GM12874 (cell line): ENCODE measurements around the gene RSPO3.

ENCODE experiments used
- CTCF ChIP-seq: IDR thresholded peaks from 2 replicates; pipeline ENCODE4 v1.5.1; 2011; ENCODE audit warnings: low read depth, mild to moderate bottlenecking, control low read depth, low read length, moderate library complexity; ENCODE audit not compliant: insufficient read depth

The RSPO3 gene

DNA sequence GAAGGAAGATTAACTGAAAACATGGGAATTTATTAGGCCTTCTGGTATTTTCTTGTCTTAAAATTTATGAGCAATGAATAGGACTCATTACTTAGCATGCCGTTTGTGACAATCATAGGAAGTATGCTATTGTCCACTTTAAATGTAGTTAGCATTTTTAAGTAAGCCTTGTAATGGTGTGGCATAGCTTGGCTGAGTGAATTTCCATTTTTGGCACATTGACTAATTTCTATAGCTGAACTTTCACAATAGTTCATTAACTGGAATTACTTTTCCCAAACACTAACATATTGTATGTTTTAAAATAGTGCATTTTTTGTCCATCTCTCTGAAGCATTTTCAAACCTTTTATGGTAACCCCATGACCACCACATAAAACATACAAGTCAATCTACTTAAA is 15.7 kb downstream of the RSPO3 start:
- no peak for TF ChIP-seq CTCF

- TF ChIP-seq CTCF: no peak
Measured at GRCh38 chr6:127136786-127137185, 18.3 kb downstream of the RSPO3 start.

- no peak for TF ChIP-seq CTCF
Measured at GRCh38 chr6:127146932-127147331, 28.5 kb downstream of the RSPO3 start.

GRCh38 chr6:127147534-127147933 is 29.1 kb downstream of the RSPO3 start:
- no peak for TF ChIP-seq CTCF

DNA sequence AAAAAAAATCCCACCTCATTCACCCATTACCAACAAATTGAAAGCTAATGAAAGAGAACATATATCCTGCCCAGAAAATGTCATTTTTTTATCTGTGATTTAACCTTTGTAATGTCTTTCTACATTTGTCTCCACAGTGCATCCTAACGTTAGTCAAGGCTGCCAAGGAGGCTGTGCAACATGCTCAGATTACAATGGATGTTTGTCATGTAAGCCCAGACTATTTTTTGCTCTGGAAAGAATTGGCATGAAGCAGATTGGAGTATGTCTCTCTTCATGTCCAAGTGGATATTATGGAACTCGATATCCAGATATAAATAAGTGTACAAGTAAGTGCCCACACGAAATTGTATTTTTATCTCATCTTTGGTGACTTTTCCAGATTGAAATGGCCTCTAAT is 30.0 kb downstream of the RSPO3 start:
- TF ChIP-seq CTCF: no peak

GRCh38 chr6:127154509-127154908 is 36.0 kb downstream of the RSPO3 start:
- TF ChIP-seq CTCF: no peak

- TF ChIP-seq CTCF: no peak
Measured at GRCh38 chr6:127160484-127160883, 42.0 kb downstream of the RSPO3 start.

- no peak for TF ChIP-seq CTCF
Measured at GRCh38 chr6:127162836-127163235, 44.4 kb downstream of the RSPO3 start.
